Hepatic stellate cell (primary cell): ENCODE results near the gene RIC1.
"Not testable (repeated sequence)": the region's sequence is repeated elsewhere in the genome, so short reads cannot be mapped to it uniquely, and the experiment has no call there.

Experiments used
- DNase-seq: peaks from one replicate; pipeline ENCODE4 v3.0.0; 2011; ENCODE audit warnings: low spot score

Gene RIC1

GRCh38 chr9:5628530-5629311, at the start of gene RIC1:
Gene RIC1 (plus strand): TSS chr9:5629107. CDS start chr9:5629310, 203 bp downstream.
- DNase-seq = peak; percentile 92

GRCh38 chr9:5579881-5580280, 49.0 kb upstream of the RIC1 start:
- no peak for DNase-seq

DNA sequence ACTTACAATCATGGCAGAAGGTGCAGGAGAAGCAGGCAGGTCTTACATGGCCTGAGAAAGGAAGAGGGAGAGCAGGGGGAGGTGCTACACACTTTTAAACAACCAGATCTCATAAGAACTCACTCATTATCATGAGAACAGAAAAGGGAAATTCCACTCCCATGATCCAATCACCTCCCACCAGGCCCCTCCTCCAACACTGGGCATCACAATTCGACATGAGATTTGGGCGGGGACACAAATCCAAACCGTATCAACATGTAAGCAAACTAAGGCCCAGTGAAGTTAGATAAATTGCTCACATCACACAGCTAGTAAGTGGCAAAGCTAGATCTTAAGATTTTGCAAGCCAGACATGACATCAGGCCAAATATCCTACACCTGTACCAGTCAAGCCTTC, 48.3 kb upstream of the RIC1 start:
- DNase-seq = no peak

DNA sequence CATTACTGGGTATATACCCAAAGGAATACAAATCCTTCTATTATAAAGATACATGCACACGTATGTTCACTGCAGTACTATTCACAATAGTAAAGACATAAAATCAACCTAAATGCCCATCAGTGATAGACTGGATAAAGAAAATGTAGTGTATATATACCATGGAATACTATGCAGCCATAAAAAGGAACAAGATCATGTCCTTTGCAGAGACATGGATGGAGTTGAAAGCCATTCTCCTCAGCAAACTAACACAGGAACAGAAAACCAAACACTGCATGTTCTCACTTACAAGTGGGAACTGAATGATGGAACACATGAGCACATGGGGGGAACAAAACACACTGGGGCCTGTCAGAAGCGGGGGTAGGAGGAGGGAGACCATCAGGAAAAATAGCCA, 47.2 kb upstream of the RIC1 start:
- DNase-seq = not testable (repeated sequence)

- peak; percentile 34 for DNase-seq
These were observed 46.1 kb upstream of the RIC1 start for GRCh38 chr9:5582835-5583195.

DNA sequence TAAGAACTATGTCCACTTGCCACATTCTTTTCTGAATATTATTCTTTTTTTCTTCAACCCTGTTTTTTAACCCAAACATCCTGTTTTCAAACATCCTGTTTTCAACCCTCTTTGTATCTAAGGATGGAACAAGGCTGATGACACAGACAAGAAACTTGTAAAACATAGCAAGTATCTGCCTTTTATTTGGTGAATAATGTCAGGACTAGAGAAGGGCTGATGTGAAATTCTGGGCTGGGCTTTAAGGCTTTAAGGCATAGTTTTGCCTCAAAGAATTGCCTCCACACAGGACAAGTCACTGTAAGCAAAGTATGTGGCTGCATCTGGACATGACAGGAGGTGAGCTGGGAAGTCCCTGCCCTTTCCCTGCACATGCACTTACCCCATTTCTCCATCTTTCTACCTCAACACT, 42.5 kb upstream of the RIC1 start:
- DNase-seq = peak; percentile 29

DNA sequence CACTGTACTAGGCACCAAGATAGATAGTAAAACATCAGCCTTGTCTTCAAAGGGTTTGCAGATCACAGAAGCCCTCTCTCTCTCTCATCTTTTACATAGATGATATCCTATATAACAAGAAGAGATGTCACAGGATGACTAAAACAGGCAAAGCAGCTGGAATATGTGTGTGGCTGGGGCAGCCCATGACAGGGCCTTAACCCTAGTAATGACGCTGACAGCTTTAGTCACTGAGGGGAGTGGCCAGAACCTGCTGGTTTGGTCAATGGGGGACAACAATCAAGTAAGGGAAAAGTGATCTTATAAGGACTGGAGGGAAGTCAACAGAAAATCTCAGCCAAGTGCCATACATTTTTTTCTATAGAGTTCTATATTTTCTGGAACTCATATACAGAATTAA, 41.9 kb upstream of the RIC1 start:
- peak; percentile 64 for DNase-seq

DNA sequence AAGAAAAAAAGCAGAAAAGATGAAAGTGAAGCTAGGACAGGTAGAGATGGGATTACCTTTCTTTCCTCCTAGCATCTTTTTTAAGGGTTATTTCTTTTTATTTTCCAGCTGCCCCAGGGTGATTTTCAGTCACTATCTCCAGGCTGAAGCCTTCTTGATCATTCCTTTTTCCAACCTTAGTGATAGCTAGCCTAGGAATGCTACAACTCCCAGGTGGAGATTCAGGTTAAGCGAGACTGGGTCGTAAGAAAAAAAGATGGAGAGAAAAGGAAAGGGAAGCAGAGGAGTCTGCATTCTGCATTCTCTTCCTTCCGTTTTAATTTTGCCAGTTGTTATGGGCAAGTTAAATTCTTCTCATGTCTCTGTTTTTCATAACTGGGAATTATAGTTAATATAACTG, 36.7 kb upstream of the RIC1 start:
- no peak for DNase-seq

- no peak for DNase-seq
These were observed 36.0 kb upstream of the RIC1 start for GRCh38 chr9:5592904-5593303.

- DNase-seq = no peak
These were observed 35.0 kb upstream of the RIC1 start for GRCh38 chr9:5593904-5594303.

DNA sequence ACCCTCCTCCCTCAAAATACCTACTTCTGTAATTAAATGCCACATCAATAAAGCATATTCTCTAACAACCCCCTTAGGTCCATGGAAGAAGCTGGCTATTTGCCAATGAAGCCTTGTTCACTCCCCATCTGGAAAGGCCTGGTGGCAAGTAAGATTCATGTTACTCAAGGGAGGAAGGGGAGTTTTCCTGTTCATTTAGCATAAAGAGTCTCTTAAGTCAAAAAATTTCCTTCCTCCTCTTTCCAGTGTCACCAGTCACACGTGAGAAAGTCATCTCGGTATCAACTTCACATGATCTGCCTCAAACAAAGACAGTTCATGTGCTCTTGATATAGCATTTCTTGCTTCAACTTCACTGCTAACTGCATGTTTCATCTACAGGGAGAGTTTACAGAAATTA, 32.7 kb upstream of the RIC1 start:
- no peak for DNase-seq

GRCh38 chr9:5608298-5609225, 20.3 kb upstream of the RIC1 start:
- DNase-seq = no peak

- no peak for DNase-seq
These were observed 19.7 kb upstream of the RIC1 start for GRCh38 chr9:5609226-5609596.

DNA sequence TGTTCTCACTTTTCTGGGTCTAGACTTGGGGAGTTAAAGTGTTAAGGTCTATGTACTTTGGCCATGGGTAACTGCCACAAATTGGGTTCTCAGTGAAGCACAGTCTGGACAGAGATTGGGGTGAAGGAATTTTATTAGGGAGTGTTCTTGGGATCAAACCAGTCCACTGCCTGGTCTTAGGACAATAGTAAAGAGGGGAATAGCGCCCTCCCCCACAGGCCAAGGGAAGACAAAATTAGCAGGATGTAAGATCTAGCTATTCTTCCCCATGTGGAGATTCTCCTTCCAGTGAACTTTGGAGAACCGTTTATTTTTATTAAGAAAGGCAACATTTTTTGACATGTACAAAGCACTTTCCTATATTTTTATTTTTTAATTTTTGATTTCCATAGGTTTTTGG, 18.4 kb upstream of the RIC1 start:
- no peak for DNase-seq

DNA sequence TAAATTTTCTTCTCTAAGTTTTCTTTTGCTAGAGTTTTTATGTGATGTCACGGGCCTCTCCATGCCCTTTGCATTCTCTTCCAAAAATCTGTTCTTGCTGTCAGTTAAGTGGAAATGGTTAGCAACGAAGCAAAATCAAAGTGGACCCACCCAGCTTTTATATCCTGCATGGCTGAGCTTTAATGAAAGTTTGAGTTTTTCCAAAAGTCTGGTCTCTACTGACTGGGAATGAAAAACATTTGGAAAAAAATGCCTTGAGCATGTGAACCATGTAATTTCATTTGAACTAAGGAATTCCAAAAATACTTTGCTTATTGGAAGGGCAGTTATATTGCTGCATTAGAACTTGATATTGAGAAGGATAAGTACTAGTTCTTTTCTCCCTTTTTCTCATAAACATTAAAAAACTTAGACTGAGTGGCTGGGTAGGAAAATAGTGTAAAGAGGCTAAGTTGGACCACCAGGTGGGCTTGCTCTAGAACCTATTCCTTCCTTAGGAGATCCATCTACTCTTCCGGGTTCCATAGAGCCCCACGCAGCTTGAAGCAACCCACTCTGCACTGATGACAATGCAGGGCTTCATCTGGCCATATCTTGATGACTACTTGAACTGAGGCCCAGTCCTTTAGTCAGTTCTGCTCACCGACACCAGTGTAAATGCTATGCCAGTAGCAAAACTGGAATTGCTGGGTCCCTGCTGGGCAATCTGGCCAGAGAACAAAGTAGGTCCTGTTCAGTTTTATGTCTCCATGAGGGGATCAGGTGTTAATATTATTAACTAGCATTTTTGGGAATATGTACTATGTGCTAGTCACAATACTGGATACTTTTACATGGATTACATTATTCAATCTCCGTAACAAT, 17.4 kb upstream of the RIC1 start:
- no peak for DNase-seq

- DNase-seq = no peak
These were observed 16.7 kb upstream of the RIC1 start for GRCh38 chr9:5612185-5612530.

DNA sequence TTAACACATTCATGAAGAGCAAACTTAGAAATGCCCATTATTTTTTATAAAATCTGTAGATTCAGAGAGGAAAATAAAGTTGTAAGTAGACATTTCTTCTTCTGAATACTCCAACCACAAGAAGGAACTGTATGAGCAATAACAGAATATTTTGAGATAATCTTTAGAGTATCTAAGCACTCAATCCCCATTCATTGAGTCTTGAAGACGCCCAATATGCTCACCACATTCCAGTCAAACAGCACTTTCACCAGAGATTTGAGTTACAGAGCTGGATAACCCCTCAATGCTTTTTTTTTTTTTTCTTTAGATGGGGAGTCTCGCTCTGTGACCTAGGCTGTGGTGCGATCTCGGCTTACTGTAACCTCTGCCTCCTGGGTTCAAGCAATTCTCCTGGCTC, 14.7 kb upstream of the RIC1 start:
- DNase-seq = no peak

- no peak for DNase-seq
These were observed 13.9 kb upstream of the RIC1 start for GRCh38 chr9:5614985-5615384.

DNA sequence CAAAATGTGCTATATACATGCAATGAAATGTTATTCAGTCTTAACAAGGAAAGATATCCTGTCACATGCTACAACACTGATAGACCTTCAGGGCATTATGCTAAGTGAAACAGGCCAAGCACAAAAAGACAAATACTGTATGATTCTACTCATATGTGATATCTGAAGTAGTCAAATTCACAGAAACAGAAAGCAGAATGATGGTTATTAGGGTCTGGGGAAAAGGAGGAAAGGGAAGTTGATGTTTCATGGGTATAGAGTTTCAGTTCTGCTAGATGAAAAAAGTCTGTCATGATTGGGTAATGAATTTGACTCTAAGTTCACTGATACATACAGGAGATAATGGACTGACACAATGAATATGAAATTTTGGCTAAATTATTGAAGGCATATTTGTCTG, 11.2 kb upstream of the RIC1 start:
- no peak for DNase-seq

- no peak for DNase-seq
These were observed 8.4 kb upstream of the RIC1 start for GRCh38 chr9:5620494-5620893.

DNA sequence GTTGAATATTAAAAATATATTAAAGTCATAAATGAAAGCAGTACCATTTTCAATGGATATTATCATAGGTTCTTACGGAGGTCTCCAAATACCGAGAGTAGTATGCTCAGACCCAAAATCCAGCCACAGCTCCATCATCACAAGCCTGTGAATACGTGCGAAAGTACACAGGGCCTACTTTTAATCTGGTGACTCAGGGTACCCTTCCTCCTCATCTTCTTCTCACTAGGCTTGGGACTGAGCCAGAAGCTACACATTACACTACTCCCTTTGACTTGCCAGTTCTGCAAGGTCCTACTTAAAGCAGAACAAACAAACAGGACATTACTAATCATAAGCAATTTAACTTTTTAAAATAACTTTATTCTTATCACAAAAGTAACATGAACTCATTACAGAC, 7.6 kb upstream of the RIC1 start:
- peak; percentile 9 for DNase-seq

GRCh38 chr9:5622016-5622415, 6.9 kb upstream of the RIC1 start:
- DNase-seq = peak; percentile 45

DNA sequence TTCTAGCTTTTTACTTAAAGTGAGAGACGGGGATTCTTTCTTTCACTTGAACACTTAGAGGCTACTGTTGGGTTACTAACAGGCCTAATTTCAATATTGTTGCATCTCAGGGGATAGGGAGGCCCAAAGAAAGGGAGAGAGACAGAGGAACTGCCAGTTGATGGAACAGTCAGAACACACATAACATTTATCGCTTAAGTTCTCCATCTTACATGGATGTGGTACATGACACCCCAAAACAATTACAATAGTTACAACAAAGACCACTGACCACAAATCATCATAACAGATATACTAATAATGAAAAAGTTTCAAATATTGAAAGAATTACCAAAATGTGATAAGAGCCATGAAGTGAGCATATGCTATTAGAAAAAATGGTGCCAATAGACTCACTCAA, 4.3 kb upstream of the RIC1 start:
- no peak for DNase-seq
